Mononuclear cell (primary cell): Measurements from ENCODE around the gene OR6X1. TPM values are rescaled to one million over a fixed set of nuclear protein-coding genes. Genes with fewer than 3 reads are reported as not detected.

Source experiments
- H3K27me3 ChIP-seq: 2 replicates; pipeline ENCODE4 v1.6.0; 2011; ENCODE audit warnings: low read length, control low read depth; ENCODE audit not compliant: insufficient read depth
- H3K4me1 ChIP-seq: 2 replicates; pipeline ENCODE4 v1.5.1; 2011; ENCODE audit warnings: mild to moderate bottlenecking, low read length, control low read depth; ENCODE audit not compliant: insufficient read depth
- H3K4me3 ChIP-seq: 2 replicates; pipeline ENCODE4 v1.5.1; 2011; ENCODE audit warnings: mild to moderate bottlenecking, low read length, moderate library complexity
- H3K9me3 ChIP-seq: 2 replicates; pipeline ENCODE4 v1.5.1; 2011; ENCODE audit warnings: low read depth, mild to moderate bottlenecking, control low read depth, low read length
- total RNA-seq: library from RNA; depleted of rRNA; stranded (reverse); fragments of >200 nt; gene quantifications from one replicate; pipeline ENCODE4 v1.2.3, GENCODE V29; 2012

The OR6X1 gene
- total RNA-seq: not detected

GRCh38 chr11:123754101-123754568, at the start of gene OR6X1:
Gene OR6X1, minus strand, starts transcription at chr11:123754518. Its CDS starts 0 bp downstream, at chr11:123754518.
- H3K4me3 ChIP-seq: no peak within 1 kb of the TSS
- H3K4me1 ChIP-seq: no peaks in the 10 kb centered on the region
- peaks cover 4% of the 10 kb centered on the region for H3K27me3 ChIP-seq
- no peaks in the 10 kb centered on the region for H3K9me3 ChIP-seq

DNA sequence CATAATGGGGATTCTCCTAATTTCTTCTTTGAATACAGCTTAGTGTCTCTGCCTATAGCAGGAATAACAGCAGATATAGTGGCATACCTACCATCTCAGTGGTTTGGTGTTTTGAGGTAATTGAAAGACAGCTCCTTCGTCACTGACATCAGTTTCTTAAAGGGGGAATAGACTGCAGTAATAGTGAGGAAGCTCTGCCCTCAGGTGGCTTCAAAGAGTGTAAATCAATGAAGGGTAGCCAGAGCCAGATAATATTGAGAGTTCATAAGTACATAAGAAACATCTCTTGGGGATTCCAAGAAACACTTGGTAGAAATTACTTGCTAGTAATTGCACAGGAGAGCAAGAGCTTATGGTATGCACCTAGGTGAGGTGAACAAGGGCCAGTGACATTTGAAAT, 47.4 kb upstream of the OR6X1 start:
- H3K4me1 ChIP-seq: no peaks in the 10 kb centered on the region
- no peaks in the 10 kb centered on the region for H3K9me3 ChIP-seq
- H3K4me3 ChIP-seq: no peak overlapping the region
- no peaks in the 10 kb centered on the region for H3K27me3 ChIP-seq

GRCh38 chr11:123800036-123800435, 45.7 kb upstream of the OR6X1 start:
- Histone ChIP-seq H3K4me3 (no peak overlapping the region), H3K9me3 (no peaks in the 10 kb centered on the region), H3K27me3 (no peaks in the 10 kb centered on the region), H3K4me1 (no peaks in the 10 kb centered on the region)

DNA sequence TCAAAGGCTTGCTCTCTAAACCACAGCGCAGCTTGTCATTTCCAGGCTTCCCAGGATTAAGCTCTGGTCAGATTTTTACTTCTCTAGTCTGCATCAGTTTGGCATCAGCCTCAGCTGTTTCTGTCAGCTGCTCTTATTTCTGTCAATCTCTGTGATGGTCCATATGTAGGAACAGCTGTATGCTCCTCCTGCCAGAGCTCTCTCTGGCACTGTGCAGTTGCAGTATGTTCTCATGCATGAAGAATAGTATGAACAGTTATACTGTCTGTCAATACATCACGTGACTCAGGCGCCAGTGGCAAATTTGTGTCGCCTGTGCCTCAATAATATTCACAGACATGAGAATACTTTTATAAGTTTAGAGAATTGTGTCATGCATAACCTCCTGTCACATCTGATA, 45.1 kb upstream of the OR6X1 start:
- Histone ChIP-seq H3K4me1 (no peaks in the 10 kb centered on the region), H3K27me3 (no peaks in the 10 kb centered on the region), H3K4me3 (no peak overlapping the region), H3K9me3 (no peaks in the 10 kb centered on the region)

GRCh38 chr11:123798513-123799252, 44.4 kb upstream of the OR6X1 start:
- Histone ChIP-seq H3K27me3 (no peaks in the 10 kb centered on the region), H3K9me3 (no peaks in the 10 kb centered on the region), H3K4me1 (no peaks in the 10 kb centered on the region), H3K4me3 (no peak overlapping the region)

GRCh38 chr11:123798079-123798478, 43.8 kb upstream of the OR6X1 start:
- Histone ChIP-seq H3K9me3 (no peaks in the 10 kb centered on the region), H3K4me1 (no peaks in the 10 kb centered on the region), H3K27me3 (no peaks in the 10 kb centered on the region), H3K4me3 (no peak overlapping the region)

DNA sequence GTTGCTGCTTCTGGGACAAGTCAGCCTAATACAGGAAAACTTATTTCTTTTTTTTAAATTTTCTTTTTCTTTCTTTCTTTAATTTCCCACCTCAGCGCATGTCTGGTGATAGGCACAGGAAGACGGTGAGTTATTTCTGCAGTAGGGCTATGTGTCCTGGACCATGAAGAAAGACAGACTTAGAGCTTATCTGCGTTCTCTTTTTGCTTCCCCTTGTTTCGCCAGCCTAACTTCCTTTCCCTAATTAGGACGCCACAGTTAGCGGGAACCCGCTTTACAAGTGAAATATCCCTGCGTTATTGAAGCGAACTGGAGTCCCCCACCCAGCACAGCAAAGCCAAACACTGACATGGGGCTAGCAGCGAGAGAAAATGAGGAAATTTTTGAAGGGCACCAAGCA, 43.2 kb upstream of the OR6X1 start:
- no peaks in the 10 kb centered on the region for H3K4me1 ChIP-seq
- H3K27me3 ChIP-seq: no peaks in the 10 kb centered on the region
- H3K4me3 ChIP-seq: no peak overlapping the region
- no peaks in the 10 kb centered on the region for H3K9me3 ChIP-seq

GRCh38 chr11:123797114-123797513, 42.8 kb upstream of the OR6X1 start:
- Histone ChIP-seq H3K4me3 (no peak overlapping the region), H3K27me3 (no peaks in the 10 kb centered on the region), H3K4me1 (no peaks in the 10 kb centered on the region), H3K9me3 (no peaks in the 10 kb centered on the region)

DNA sequence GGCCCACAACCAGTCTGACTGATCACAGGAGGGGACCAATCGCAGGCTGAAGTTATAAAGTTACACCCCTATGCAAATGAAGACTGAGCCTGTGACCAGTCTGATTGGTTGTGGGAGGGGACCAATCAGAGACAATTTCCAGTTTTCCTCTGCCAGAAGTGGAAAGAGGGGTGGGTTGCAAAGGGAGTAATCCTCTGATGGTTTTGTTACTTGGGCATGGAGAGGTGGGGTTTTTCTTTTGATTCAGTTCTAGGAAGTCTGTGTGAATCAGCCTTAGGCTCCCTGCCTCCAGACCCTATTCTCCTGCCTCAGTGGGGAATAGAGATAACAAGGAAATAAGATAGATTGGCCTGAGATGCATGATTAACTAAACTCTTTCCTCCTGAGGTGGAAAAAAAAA, 41.9 kb upstream of the OR6X1 start:
- no peaks in the 10 kb centered on the region for H3K9me3 ChIP-seq
- H3K4me1 ChIP-seq: no peaks in the 10 kb centered on the region
- no peaks in the 10 kb centered on the region for H3K27me3 ChIP-seq
- H3K4me3 ChIP-seq: no peak overlapping the region

- peaks cover 7% of the 10 kb centered on the region for H3K27me3 ChIP-seq
- H3K4me3 ChIP-seq: no peak overlapping the region
- H3K4me1 ChIP-seq: no peaks in the 10 kb centered on the region
- H3K9me3 ChIP-seq: no peaks in the 10 kb centered on the region
Measured at GRCh38 chr11:123783536-123783935, 29.2 kb upstream of the OR6X1 start.

DNA sequence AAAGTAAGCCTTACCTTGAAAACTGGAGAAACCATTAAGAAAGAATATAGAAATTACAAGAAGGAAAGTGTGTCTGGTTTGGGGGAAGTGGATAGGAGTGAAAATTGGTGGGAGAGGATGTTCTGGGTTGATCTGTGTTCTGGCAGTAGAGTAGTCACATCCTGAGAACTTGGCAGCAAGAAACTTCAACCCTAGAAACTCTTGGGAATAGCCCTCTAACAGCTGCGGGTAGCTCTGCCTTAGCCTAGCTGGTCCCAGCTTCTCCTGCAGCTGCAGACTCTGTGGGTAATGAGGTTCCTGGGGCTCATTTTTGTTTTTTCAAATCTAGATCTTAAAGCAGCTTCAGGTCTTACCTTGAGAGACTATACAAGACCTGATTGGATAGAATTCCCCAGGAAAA, 24.2 kb upstream of the OR6X1 start:
- peaks cover 5% of the 10 kb centered on the region for H3K27me3 ChIP-seq
- no peak overlapping the region for H3K4me3 ChIP-seq
- H3K9me3 ChIP-seq: no peaks in the 10 kb centered on the region
- no peaks in the 10 kb centered on the region for H3K4me1 ChIP-seq

- Histone ChIP-seq H3K9me3 (no peaks in the 10 kb centered on the region), H3K4me3 (no peak overlapping the region), H3K4me1 (no peaks in the 10 kb centered on the region), H3K27me3 (peaks cover 5% of the 10 kb centered on the region)
Measured at GRCh38 chr11:123775715-123776549, 21.6 kb upstream of the OR6X1 start.

DNA sequence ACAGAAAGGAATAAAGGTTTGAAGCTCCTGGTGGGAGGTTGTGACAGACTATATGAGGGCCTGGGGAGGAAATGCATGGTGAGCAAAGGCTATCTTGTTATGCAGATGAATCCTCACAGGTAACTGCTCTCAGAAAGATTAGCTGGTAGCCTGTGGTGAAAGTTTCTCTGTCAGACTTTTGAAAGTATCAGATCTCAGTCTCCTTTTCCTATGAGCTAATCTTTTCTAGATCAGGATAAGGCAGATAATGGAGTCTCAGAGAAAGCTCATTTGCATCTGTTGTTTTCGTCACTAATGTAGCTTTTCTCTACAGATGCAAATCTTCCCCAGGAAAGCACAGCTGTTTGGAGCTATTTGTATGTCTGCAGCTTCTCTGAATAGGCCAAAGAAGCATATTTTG, 21.0 kb upstream of the OR6X1 start:
- Histone ChIP-seq H3K27me3 (peaks cover 5% of the 10 kb centered on the region), H3K9me3 (no peaks in the 10 kb centered on the region), H3K4me1 (no peaks in the 10 kb centered on the region), H3K4me3 (no peak overlapping the region)

DNA sequence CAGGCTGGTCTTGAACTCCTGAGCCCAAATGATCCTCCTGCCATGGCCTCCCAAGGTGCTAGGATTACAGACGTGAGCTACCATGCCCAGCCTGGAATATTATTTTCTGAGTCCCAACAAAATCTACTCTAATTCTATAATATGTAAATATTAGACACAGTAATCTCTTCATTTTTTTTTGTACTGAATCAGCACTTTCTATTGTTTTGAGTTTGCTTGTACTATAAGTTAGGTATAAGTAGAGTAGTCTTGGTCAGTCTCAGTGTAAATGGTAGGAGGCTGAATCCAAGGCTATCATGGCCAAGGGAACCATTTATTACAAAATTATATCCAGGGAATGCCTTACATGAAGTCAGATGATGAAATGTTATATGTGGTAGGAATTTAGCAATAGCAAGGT, 19.6 kb upstream of the OR6X1 start:
- peaks cover 3% of the 10 kb centered on the region for H3K27me3 ChIP-seq
- H3K4me3 ChIP-seq: no peak overlapping the region
- H3K4me1 ChIP-seq: no peaks in the 10 kb centered on the region
- H3K9me3 ChIP-seq: no peaks in the 10 kb centered on the region

- no peaks in the 10 kb centered on the region for H3K4me1 ChIP-seq
- no peaks in the 10 kb centered on the region for H3K9me3 ChIP-seq
- no peak overlapping the region for H3K4me3 ChIP-seq
- no peaks in the 10 kb centered on the region for H3K27me3 ChIP-seq
Measured at GRCh38 chr11:123773026-123773425, 18.7 kb upstream of the OR6X1 start.
